IPS-NIHi11 (cell line): Measurements from ENCODE around the gene SRSF8.
"Not testable (repeated sequence)": the region's sequence is repeated elsewhere in the genome, so short reads cannot be mapped to it uniquely, and the experiment has no call there.

Source experiments
- DNase-seq: peaks from one replicate; pipeline ENCODE4 v3.0.0; 2012; ENCODE audit warnings: mixed read lengths, low spot score

SRSF8 gene

DNA sequence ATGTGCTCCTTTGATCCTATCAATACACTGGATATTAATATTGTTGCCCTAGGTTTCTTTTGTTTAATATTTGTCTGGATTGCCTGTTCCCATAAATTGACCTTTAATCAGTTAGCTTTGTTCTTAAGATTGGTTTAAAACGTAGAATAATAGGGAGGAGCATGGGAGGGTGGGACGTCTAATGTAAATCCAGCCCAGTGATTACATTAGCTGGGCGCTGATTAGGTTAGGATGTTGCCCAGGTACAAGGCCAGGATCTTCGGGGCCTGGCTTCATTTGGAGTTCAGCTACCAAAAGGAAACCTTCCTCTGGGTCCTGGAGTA, at the start of gene SRSF8:
Gene SRSF8 (plus strand): TSS at position 204 of the 323 bp plus-strand sequence. CDS start 308 bp downstream, outside the sequence.
- no peak for DNase-seq

GRCh38 chr11:95021468-95021867, 45.3 kb upstream of the SRSF8 start:
- not testable (repeated sequence) for DNase-seq

- no peak for DNase-seq
Measured at GRCh38 chr11:95024958-95025357, 41.8 kb upstream of the SRSF8 start, which contains the start of gene KDM4E. TSS of gene KDM4E (plus strand) at chr11:95025258. CDS start at chr11:95025558, 300 bp downstream.

- not testable (repeated sequence) for DNase-seq
Measured at GRCh38 chr11:95025594-95025993, 41.1 kb upstream of the SRSF8 start.

DNA sequence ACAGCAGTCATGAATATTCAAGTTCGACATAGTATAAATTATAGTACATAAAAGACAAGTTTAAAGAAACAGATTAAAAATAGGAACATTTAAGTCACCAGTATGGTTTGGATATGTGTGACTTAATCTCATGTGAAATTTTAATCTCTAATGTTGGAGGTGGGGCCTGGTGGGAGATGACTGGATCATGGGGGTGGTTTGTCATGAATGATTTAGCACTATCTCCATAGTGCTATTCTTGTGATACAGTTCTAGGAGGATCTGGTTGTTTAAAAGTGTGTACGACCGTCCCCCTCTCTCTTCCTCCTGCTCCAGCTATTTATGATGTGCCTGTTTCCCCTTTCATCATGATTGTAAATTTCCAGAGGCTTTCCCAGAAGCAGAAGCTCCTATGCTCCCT, 38.4 kb upstream of the SRSF8 start:
- DNase-seq = no peak

DNA sequence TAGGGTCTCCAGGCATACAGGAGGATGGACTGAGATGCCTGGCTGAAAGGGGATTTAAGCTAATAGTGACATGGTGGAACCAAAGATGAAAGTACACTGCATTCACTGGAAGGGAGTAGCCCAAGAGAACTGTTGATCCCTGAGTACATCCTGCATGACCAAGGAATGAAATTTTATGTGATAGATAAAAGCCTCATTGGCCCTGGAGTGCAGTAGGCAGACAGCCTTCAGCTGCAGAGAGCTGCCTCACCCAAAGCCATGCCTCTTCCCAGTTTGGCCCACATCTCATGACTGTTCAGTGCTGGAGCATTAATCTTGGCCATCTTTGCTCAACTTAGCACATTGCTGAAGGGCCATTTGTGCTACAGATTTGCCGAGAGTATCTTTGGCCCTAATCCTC, 33.7 kb upstream of the SRSF8 start:
- DNase-seq = no peak

- no peak for DNase-seq
Measured at GRCh38 chr11:95035316-95035715, 31.4 kb upstream of the SRSF8 start.

DNA sequence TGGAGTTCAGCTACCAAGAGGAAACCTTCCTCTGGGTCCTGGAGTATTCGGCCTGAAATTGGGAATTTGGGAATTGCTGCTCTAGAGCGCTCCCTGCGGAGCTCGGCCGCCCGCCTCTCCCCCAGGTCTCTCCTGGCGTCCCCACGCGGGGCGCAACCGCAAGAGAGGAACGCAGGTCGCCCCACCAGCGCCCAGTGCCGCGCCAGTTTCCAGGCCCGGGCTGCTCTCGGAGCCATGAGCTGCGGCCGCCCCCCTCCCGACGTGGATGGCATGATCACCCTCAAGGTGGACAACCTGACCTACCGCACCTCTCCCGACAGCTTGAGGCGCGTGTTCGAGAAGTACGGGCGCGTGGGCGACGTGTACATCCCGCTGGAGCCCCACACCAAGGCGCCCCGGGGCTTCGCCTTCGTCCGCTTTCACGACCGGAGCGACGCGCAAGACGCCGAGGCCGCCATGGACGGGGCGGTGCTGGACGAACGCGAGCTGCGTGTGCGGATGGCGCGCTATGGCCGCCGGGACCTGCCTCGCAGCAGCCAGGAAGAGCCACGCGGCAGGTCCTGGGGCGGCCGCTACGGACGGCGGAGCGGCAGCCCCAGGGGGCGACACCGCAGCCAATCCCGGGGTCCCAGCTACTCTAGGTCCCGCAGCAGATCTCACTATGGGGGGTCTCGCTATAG, 29.2 kb upstream of the SRSF8 start:
- not testable (repeated sequence) for DNase-seq

DNA sequence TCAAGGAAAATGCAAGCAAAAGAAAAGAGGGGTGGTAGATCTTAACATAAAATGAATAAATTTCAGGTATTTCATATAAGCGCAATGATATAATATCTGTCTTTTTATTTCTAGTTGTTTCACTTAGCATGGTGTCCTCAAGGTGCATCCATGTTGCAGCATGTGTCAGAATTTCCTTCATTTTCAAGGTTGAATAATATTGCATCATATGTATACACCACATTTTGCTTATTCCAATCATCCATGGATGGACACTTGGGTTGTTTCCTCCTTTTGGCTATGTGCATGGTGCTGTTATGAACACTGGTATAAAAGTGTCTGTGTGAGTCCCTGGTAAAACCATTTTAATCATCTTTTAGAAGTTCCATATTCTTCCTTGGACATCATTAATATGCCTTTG, 24.5 kb upstream of the SRSF8 start:
- no peak for DNase-seq

DNA sequence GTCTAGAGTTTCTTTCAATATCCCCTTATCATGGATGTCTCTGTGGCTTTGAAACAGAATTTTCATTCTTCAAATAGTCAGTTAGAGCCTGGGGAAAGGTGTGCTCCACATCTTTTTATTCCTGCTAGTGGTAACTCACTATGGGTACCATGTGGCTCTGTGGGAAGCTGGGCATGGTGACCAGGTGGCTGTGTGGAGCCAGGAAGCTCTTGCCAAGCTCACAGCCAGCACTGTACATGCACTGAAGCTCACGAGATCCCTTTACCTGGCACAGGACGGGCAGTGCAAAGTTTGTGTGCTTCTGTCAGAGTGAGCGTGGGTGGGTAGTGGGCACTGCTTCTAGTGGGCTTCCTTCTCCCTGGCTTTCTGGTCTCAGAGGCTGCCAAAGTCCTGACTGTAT, 23.8 kb upstream of the SRSF8 start:
- DNase-seq = no peak

DNA sequence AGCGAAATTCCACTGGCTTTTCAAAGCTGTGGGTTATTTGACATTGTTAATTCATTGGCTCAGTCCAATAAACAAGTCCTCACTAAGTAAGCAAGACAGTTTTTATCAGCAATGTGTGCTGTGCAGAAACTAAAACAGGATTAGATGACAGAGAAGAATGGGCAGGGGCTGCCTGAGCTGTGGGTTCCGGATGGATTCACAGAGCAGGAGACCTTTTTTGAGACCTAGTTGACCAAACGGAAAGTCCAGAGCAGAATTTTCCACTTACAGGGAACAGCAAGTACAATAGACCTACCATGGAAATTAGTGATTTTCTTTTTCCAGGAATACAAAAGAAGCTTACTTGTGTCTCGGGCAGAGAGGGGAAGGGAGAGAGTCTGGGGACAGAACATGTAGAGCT, 22.7 kb upstream of the SRSF8 start:
- DNase-seq = no peak

DNA sequence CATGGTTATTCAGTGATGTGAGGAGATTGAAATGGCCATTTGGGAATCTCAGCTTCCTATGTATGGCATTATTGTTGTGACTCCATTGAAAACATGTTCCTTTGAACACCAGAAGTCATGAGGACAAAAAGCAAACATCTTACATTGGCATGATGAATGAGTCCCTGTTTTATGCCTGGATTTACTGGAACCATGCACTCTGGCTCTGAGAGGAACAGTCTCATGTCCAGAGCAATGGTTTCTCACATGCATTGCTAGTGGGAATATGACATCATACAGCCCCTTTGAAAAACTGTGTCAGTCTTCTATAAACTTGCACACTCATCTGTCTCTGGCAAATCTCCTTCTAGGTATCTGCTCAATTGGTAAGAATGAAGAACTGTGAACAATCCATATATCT, 20.9 kb upstream of the SRSF8 start:
- DNase-seq = no peak

GRCh38 chr11:95049122-95049521, 17.6 kb upstream of the SRSF8 start, which contains the start of gene KDM4F:
TSS of gene KDM4F (plus strand) at chr11:95049422.
- not testable (repeated sequence) for DNase-seq

DNA sequence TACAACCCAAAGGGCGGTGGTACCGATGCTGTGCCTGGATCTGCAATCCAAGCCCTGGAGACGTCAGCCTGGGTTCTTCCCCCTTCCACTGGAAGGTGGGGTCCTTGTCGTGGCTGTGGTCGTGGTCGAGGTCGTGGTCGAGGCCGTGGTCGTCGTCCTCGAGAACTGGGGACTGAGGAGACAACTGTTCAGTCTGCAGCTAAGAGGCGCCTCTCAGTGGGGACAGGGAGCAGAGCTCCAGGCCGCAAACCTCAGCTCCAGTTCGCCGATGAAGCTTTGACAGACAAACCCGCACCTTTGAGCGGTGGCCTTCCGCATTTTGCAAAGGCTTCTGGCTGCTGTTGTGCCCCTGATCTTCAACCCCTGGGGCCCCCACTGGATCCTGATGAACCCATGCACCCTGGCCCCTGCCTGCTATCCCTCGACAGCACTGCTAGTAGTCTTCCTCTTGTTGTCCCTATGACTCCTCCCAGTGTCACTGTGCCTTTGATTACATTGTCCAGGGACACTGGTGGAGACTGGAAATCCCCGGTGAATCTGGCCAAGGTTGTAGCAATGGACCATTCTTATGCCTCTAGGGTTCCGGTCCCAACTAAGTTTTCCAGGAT, 16.0 kb upstream of the SRSF8 start:
- no peak for DNase-seq

GRCh38 chr11:95054356-95054755, 12.4 kb upstream of the SRSF8 start:
- DNase-seq = no peak

GRCh38 chr11:95055283-95055897, 11.3 kb upstream of the SRSF8 start:
- no peak for DNase-seq

DNA sequence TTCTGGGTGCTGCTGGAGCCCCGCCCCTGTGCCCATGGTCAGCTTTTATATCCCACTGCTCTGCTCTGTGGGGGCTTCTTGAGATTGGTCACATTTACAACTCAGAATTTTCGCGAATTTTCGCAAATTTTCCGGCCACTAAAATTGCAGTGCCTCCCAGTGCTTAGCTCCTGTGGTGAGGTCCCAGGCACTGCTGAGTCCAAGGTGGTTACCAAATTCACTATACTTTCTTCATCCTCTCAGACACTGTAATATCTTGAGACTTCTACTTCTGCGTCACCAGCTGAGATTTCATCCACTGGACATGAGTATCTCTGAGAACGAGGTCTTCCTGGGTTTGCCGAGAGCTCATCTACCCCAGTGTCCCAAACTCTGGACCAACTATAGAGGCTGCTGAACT, 8.8 kb upstream of the SRSF8 start:
- DNase-seq = no peak

GRCh38 chr11:95058621-95059020, 8.1 kb upstream of the SRSF8 start:
- DNase-seq = no peak

GRCh38 chr11:95059046-95059445, 7.7 kb upstream of the SRSF8 start:
- DNase-seq = no peak

DNA sequence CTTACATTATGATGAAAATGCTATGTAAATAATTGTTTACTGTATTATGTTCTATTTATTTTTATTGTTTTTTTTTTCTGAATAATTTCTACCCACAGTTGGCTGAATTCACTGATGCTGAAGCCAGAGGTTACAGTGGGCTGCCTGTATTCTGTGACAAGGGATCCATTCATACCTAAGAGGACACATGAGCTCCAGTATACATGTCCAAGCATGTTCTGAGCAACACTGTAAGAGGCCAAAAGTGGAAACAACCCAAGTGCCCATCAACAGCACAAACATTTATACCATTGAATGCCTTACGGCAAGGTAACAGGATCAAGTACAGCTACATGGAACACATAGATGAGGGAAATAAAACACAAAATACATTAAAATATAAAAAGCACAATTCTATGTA, 1.4 kb upstream of the SRSF8 start:
- DNase-seq = no peak

- peak; percentile 63 for DNase-seq
Measured at GRCh38 chr11:95067039-95067840, 521 bp downstream of the SRSF8 start.

DNA sequence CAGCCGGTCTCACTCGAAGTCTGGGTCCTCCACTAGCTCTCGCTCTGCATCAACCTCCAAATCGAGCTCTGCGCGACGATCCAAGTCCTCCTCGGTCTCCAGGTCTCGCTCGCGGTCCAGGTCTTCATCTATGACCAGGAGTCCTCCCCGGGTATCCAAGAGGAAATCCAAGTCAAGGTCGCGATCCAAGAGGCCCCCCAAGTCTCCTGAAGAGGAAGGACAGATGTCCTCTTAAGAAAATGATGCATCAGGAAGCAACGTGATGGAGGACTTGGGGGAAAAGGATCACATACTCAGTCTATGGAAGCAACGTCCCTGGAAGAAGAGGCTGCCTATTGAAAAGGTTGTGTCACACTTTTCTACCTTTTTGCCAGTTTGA, 1.1 kb downstream of the SRSF8 start:
- DNase-seq = no peak

DNA sequence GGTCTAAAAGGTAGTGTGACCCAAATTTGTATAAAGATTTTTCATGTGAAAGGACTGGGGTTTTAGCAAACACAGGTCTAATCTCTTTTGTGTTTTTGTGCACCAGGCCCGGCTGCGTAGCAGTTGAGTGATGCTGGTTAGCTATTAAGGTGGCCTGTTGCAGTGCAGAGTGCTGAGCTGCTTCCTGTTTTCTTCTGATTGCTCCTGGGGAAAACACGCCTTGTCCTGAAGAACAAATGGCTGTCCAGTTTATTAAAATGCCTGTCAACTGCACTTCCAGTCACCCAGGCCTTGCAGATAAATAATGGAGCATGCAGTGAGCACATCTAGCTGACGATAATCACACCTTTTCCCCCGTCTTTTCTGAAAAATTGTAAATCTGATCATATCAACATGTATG, 1.8 kb downstream of the SRSF8 start:
- DNase-seq = peak; percentile 23
